NCI-H524 (cell line): Measurements from ENCODE around the gene PGM5.

Experiments
- DNase-seq, 2 experiments: peaks; one replicate each; lab custom pipeline; 2025; lab: John Stamatoyannopoulos, UW

The PGM5 gene

DNA sequence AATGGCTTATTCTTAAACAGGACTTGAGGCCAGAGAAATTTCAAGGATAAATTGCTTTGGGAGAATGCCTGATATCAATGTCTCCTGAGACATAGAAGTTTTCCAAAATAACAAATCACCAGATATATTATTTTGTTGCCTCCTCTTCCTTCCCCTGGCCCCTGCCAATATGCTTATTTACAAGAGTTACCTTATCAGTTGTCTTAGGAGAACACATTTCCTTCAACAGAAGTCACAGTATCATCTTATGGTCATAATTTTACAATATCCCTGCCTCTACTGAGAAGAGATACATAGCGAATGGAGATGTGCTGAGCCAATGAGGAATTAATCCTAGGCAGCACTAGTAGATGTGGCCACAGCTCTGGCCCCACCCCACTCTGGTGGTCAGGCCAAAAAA, 141.2 kb downstream of the PGM5 start:
- no peak for DNase-seq

DNA sequence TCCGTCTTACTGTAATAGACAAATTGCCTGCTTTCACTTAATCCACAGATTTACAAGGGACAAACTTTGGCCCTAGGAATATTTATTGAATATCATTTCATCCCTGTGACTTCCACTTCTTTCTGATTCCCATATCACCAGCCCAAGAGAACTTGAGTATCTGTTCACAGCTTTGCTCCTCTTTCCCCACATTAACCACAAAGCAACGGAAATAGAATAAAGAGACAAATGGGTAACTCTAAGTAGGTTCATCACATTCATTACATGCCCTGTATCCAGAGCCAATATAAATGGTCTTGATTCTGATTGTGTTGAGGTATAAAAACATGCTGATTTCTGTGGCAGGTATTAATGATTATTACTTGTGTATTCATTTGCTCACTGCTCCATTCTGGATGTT, 142.4 kb downstream of the PGM5 start:
- no peak for DNase-seq

DNA sequence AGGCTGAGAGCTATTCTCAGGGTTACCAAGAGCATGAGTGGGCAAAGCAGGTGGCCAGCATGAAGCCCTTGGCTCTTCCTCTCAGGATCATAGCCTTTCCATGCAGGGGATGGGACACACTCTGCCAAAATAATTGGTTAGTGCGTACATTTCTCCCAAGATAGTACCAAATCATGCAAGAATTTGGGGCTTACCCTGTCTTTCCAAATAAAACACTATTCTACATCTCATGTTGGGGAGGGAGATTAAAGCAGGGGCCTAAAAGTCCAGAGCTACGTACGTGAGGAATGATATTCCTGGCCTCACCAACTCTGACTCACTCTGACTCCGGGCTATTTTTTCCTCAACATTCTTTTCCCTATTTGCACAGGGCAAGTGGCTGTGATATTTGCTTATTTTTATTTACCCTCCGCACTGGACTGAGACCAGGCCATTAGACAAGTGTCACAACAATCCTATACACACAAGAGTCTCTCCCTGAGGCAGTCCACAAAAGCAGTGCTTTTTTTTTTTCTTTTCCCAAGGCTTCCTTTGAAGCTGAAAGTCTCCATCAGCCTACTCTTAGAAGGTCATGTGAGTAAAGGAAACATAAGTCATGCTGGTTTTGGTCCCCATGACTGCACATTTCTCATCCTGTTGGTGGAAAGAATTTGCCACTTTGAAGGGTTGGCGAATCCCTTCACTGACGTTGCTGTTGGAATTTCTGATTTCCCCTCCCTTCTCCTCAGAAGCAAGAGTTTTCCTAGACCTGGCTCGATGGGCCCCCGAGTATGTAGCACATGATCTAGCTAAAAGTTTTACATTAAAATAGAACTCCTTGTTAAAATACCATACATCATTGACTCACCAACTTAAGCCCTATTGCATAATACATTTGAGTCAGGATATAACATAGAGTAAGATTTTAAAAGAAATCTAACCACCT, 144.3 kb downstream of the PGM5 start:
- DNase-seq = no peak

DNA sequence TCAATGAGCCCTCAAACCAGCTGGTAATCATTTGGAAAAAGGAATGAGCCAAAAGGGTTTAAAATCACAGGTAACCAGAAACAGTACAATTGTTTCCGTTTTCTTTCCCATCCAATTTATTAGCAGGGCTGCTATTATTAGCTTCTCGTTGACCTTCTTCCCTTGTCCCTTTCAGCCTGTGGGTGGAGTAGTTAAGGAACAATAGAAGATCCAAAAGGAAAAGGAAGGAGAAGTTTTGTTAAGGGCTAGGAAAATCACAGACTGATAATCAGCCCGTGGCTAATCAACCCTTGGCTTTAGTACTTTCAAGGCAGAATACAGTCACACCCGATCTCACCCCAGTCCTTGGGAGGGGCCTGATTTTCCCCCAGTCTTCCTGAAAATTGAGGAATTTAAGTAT, 145.9 kb downstream of the PGM5 start:
- no peak for DNase-seq

DNA sequence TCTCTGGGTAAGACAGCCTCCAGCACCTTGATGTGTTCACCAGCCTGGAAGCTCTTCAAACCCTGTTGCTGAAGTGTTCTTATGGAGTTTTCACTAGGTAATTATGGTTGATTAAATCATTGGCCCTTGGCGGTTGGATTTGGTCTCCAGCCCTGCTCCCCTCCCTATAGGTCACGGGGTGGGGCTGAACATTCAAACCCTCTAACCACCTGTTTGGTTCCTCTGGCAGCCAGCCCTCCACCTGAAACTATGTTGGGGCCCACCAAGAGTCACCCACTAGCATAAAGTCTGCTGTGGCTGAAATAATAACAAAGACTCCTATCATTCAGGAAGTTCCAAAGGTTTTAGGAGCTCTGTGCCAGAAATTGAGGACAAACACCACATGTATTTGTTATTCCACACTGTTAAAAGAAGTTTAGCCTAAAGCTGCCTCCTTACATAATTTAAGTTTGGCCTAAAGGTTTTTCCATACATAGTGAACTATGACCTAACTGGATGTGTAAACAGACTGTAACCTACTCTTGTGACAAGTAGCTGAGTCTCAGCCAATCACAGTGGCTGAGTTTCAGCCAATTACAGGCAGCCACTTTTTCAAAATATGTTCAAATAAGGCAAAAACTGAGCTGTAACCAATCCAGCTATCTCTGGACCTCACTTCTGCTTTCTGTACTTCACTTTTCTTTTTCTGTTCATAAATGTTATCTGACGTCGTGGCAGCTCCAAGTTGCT, 149.4 kb downstream of the PGM5 start:
- no peak for DNase-seq

DNA sequence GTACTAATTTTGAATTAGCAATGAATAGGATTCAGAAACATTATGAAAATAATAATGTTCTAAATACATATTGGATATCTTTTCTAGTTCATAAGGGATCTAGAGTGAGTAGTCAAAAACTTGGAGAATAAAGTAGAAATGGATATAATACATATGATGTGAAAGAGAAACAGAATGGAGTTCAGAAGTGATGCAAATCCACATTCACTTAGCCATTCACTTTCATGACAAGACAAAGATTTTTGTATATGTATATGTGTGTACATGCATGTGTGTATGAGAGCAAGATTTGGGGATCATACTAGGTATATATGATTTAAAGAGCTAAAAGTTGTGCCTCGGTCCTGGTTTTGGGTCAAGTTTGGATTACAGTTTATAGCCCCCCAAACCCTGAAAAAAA, 150.1 kb downstream of the PGM5 start:
- no peak for DNase-seq

DNA sequence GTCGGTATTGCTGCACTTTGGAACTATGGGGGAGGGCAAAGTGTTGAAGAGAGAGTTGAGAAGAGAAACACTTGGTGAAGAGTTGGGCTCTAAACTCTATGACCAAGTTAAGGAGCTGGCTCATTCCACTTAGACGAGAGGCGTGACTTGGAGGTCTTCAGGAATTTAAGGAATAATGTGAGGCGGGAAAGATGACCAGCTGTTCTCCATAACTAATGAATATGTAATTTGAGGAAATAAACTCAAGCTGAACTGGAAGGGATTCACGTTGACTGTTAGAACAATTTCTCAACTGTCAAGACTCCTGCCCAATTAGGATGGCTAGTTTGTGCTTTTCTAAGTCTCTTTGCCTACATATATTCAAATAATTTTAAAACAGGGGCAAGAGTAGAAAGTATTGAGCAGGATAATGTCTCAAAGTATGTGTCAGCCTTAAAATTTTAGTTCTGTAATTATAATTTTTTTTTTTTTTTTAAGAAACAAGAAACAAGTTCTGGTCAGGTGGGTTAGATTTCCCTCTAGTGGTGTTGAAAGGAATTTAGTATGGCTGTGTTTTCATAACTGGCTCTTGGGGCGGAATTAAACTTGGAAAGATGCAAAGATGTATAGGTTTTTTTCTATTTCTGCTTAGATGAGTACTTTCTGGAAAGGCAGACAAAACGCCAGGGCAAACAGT, 150.9 kb downstream of the PGM5 start:
- DNase-seq = peak in 1 of 2 experiments; percentile 2

DNA sequence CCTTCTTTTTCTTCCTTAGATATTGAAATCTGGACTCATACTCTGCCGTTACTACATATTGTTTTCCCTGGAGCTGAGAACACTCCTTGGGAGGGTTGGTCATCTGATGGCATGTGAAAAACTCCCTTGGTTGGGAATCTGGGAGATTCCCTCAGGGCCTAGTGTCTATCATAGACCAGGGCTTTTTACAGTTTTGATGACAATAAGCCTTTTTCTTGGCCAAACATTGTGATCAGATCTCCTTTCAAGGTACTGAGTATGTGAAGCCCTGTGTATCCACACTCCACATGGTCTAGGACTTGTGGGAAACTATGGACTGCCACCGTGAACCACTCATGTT, 151.4 kb downstream of the PGM5 start:
- DNase-seq = no peak

DNA sequence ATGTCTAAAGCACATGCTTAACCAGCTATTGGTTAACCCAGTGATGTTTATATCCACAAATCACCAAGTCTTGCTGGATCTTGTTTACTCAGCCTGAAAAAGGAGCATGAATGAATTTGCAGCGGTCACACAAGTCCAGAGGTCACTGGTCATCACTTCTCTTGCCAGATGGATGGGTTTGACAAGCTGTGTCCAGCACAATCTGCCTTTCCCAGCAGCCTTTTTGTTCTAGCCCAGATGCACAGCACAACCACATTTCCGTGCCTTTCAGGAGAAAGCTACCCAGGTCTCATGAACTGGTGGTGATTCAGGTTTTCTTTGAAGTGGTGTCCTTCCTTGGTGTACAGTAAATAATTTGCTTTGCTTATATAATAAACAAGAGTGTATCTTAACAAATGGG, 152.1 kb downstream of the PGM5 start:
- no peak for DNase-seq

DNA sequence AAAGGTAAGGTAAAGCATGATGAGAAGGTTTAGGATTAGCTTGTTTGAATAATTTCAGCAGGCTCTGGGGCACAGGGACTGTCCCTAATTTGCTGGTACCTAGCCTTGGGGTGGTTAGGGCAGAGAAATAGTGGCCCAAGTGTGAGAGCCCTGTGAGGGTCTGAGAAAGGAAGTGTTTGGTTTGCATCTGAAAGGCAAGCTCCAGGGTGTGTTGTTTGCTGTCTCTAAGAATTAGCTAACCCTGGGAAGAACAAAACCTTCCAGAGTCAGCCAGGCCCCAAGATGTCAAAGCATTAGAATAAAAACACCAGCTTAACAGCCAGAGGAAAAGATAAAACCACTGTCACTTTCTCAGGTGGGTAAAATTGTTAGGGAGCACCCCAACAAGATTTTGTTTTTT, 153.3 kb downstream of the PGM5 start:
- no peak for DNase-seq

DNA sequence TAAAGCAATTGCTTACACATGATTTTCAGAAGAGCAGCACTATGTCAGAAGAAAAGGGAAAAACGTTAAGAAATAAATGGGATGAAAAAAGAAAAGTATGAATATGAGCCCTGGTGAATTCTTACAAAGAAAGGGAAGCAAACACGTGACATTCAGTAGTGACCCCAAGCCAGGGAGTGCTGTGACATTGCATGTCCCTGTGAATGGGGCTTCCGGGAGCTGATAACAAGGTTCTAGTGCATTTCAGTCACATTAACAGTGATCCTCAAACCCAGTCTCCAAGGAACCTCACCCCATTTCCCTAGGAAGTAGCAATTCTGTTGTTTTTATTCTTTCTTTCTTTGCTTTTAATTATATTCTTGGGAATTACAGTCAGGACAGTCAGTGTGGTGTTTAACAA, 157.0 kb downstream of the PGM5 start:
- DNase-seq = no peak

DNA sequence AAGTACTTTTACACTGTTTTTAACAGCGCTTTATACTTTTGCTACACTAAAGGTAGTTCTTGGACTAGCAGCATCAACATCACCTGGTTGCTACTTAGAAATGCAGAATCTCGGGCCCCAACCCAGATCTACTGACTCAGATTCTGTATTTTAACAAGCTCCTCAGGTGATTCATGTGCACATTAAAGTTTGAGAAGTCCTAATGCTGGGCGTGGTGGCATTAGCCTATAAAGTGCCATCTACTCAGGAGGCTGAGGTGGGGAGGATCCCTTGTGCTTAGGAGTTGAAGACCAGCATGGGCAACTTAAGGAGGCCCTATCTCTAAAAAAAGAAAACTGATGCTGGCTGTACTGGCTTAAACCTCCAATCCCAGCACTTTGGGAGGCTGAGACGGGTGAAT, 157.6 kb downstream of the PGM5 start:
- DNase-seq = no peak

DNA sequence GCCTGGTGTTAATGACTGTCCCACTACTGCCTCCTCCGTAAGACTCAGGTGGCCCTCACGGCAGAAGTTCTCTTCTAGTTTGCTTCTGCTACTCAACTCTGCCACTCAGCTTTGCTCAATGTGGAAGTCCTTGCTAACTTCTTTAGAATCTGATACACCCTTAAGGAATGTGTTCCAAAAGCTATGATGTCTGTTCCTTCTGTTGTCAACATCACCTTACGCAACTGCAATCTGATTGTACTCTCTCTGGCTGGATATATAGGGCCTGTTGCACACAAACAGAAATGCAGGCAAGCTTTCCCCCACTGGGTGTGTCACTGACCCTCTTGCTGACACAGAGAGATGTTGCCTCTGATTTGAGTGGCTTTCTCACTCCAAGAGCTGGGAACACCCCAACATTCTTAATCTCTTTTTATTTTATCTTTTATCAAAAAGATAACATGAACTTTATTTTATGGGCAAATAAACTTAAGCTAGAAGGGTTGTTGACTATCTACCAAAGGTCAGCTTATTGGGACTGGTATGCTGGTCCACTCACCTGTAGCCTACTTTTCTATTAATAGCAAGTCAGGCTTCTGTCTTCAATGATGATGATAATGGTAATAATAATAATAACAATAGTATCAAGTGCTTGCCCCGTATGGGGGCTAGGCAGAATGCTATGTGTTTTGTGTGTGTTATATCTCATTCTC, 159.1 kb downstream of the PGM5 start:
- no peak for DNase-seq

DNA sequence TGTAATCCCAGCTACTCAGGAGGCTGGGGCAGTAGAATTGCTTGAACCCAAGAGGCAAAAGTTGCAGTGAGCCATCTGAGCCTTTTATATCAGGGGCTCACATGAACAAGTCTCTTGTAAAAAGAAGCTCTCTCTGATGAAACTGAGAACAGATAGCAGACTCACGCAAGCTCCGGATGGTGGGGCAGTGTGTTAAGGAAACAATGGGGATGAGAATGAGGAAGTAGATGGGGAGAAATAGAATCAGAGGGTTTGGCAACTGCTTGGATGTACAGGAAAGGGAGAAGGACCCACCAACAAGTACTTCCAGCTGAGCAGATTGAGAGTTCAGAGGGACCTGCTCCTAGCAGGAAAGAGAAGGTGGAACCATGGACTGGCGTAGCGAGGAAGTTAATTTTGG, 165.7 kb downstream of the PGM5 start:
- no peak for DNase-seq

DNA sequence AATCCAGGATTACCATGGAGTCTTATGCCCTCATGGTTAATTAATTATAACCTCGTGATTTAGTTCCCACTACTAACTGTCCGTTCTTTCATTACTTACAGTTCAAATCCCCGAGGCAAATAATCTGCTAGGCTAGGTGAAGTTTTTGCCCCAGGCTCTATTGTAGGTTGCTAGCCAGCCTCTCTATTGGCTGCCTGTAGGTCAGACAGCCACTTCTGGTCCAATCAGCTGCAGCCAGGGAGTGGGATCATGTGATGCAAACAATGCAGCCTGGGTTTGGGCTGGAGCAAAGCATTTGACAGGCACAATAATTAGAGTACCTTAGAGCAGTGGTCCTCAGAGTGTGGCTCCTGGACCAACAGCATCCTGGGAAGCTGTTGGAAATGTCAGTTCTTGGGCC, 166.5 kb downstream of the PGM5 start:
- DNase-seq = no peak

DNA sequence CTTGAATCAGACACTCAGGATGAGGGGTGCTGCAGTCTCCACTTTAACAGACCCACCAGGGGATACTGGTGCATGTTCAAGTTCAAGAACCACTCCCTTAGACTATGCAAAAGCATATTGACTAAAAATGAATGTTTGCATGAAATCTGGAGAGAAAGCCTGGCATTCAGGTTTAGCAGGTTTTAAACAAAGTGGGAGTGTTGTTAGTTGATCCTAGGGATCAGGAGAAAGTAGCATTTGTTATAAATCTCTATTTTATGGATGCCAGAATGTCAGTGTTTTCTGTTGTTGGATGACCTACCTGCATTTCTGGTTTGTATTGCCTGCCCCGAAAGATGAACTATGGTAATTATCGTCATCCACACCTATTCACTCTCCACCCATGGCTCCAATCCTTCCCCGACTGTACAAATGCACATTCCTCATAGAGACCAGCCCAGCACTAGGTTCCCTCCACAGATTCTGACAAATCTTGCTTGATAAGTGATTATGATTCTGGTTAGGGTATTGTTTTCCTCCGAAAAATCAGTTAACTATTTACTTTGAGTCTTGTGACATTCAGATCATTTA, 167.0 kb downstream of the PGM5 start:
- no peak for DNase-seq

DNA sequence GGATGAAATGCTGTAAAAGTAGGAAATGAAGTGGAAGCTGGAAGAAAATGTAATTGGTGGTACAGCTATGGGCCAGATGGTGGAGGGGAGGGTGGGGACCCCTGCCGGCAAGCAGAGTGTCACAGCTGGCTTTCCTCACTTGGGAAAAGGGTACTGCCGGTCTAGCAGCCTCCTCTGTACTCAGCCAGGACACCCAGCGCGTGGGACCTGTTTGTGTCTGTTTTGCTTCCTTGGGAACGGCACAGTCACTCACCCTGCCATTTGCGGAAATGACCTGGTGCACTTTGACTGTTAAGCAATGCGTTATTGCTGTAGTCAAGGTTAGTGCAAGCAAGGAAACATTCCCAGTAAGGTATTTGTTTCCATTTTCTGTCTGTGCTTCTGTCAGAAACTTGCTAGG, 174.2 kb downstream of the PGM5 start:
- DNase-seq = peak; percentile 1 to 9

DNA sequence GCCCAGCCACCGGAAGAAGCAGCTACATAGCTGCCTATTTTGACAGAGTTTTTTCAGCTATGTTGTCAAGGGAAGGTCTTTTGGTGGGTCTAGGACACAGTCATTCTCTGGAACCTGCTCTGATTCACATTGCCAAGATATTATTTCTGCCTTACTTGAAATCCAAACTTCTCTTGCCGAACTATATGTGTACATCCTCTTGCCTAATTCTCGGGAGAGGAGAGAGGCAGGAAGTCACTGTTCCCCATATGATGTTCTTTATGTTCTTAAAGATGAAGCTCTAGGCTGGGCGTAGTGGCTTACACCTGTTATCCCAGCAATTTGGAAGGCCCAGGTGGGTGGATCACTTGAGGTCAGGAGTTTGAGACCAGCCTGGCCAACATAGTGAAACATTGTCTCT, 175.7 kb downstream of the PGM5 start:
- DNase-seq = no peak

DNA sequence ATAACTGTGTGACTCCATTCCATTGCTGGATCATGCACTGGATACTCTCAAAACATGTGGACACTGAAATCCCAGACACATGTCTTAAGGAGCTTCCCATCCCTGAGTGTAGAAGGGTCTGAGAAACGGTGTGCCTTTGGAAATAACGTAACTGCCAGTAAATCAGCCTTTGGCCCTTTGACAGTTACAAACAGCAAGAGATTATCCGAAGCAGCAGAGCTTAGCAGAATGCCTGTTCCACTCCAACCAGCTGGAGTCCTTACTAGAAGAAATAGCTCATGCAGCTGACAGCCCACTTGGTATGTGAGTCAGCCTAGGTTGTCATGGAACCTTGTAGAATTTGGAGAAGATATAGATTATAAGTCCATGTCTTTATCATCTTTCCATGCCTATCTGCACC, 177.3 kb downstream of the PGM5 start:
- peak in 1 of 2 experiments; percentile 16 for DNase-seq

DNA sequence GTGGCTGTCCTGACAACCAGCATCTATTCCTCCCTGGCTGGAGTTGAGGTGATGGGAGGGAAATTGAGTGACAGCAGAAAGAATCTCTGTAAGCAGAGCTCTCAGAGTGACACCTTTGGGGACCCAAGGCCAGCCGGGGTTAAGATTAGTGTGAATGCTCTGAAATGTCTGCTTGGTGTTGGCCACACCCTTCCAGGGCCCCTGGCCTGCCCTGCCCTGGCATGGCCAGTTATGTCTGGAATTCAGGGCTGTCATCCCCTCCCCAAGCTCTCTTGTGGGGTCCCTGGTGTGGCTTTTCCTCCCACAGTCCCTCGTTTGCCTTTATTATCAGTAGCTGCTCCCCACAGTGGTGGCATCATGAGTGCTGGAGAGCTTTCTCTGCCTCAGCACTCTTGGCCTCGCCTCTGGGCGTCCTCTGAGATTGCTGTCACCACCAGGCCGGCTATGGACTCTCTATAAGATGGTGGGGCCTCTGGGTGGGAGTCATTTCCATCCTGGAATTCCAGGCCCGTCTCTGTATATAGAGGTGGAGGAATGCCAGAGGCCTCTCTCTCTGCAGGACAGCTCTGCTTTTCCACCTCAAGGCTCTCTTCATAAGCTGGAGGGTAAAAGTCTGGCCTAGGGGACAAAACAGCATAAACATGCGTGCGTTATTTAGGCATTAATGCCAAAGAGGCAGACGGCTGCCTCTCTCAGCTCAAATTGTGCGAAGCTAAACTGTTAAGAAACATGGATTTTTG, 180.6 kb downstream of the PGM5 start:
- no peak for DNase-seq

DNA sequence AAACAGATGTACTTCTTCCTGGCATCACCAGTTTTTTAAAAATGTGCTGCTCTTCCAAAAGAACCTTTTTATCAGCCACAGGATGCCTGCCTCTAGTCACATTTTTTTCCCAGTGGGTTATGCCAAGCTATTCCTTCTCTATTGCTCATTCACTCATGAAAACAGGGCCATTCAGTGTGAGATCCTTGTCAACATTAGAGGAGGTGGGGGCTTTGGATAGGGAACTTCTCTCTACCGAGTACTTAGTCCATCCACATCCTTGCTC, 181.1 kb downstream of the PGM5 start:
- no peak for DNase-seq

DNA sequence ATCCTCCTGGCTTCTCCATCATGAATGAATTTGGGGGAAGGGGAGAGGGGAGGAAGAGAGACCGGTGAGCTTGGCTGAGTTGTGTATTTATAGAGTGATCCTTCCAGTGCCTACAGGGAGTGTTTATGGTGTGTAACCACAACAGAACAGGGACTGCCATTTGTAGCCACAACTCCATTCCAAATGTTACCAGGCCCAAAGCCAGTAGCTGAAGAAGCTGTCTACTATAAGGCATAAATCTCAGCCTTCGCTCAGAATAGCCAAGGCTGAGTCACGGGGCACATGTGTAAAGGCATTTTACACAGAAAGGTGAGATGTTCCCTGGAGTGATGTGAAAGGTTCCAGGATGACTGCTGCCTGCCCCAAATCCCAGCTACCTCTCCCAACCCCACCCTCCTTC, 181.8 kb downstream of the PGM5 start:
- DNase-seq = no peak
